M059J (cell line): Measurements from ENCODE around the gene DDI1. TPM values are rescaled to one million over a fixed set of nuclear protein-coding genes. Genes with fewer than 3 reads are reported as not detected.

Experiments
- DNase-seq: peaks from one replicate; pipeline ENCODE4 v3.0.0-alpha.2; 2012; ENCODE audit warnings: low read depth
- total RNA-seq: library from RNA; depleted of rRNA; stranded (reverse); fragments of >200 nt; shearing (Covaris generic); gene quantifications from 2 replicates; pipeline ENCODE4 v1.2.3, GENCODE V29; 2014; rRNA removed

The DDI1 gene
- total RNA-seq, 1 experiment from 2014 or later = not detected

DNA sequence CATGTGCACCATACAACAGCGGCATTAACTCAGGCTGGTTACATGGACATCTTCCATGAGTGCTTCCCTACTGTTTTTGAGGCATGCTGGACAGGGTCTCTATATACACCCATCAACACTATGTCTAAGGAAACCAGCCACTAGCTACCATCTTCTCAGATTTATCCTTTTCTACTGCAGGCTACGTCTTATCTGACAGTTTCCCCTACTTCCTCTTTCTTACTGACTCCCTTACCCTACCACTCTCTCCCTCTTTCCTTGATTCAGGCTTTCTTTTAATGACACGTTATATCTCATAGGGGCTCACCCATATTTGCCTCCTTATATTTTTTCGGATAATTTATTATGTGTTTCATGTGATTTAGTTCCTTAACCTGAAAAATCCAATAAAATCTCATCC is 41.8 kb downstream of the DDI1 start:
- no peak for DNase-seq

- no peak for DNase-seq
Measured at GRCh38 chr11:104078995-104079394, 42.6 kb downstream of the DDI1 start.

DNA sequence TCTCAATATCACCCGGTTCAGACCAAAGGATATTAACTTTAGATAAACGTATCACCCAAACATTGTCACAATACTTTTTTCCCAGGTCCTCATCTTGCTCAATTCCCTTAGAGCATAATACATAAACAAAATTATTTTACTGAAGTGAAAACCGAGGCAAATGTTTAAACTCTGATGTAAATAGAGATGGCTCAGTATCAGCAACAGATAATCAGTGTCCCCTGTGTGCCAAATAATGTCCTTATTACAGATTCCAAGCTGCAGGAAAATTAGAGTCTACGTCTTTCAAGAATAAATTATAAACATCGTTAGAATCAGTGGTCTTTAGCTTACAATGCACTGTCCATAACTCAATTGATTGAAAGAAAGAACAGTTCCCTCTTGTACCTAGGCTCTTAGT is 50.2 kb downstream of the DDI1 start:
- no peak for DNase-seq

Other genes with a start within 250 kb of the DDI1 start
- gene PDGFD, start 127.5 kb downstream of the DDI1 start, total RNA-seq = 30.0 and 38.6 TPM in 2 replicates